Measurements from ENCODE around the gene CTNND2. TPM values are rescaled to one million over a fixed set of nuclear protein-coding genes. Genes with fewer than 3 reads are reported as not detected.

Gene CTNND2
- total and polyA plus RNA-seq, 10 of the 15 experiments (the other 5 are each of a cell fraction or from before 2014, with no cell fraction given) = 0.02 to 0.16 (median 0.04) TPM; not detected in 7

- intact Hi-C loops (cut with micrococcal nuclease; ENCODE audit: unreplicated experiment) = no loop called here
- Histone ChIP-seq H3K27me3 (replicated peaks in 1 of 2; ENCODE audit: control insufficient read depth in 2 of 2, insufficient read depth in 2 of 2, low read length in 1 of 2) (no peaks in the 10 kb centered on the region), H4K20me1 (ENCODE audit: control insufficient read depth, insufficient read depth) (no peaks in the 10 kb centered on the region), H3K27ac (ENCODE audit: control insufficient read depth, insufficient read depth) (no peak overlapping the region), H2AFZ (ENCODE audit: control insufficient read depth, low read depth, low read length) (no peak overlapping the region), H3K4me1 (ENCODE audit: control insufficient read depth, insufficient read depth, low read length) (no peaks in the 10 kb centered on the region), H3K36me3 (ENCODE audit: control insufficient read depth in 2 of 2, insufficient read depth in 2 of 2, low read length in 1 of 2) (no peaks in the 10 kb centered on the region), H3K9ac (ENCODE audit: control insufficient read depth, insufficient read depth, low read length) (no peak overlapping the region), H3K9me3 (replicated peaks; ENCODE audit: control insufficient read depth, insufficient read depth, low read length) (no peaks in the 10 kb centered on the region), H3K4me3 (no peak overlapping the region), H3K4me2 (ENCODE audit: control insufficient read depth, insufficient read depth) (no peak overlapping the region), H3K79me2 (ENCODE audit: control insufficient read depth, insufficient read depth, low read length) (no peaks in the 10 kb centered on the region)
- WGBS (ENCODE audit: insufficient coverage, insufficient replicate concordance, low lambda C conversion rate, missing lambda C conversion rate) = 21% methylated on average over 5 of the region's 5 CpGs
- FAIRE-seq = no peak
- DNase-seq (ENCODE audit: low read depth, low spot score) = no peak
- BruUV-seq (replicated peaks) = no TSS peak
- CTCF ChIA-PET = no interaction called here
- TF ChIP-seq SMAD1 (IDR thresholded peaks at IDR 0.05; ENCODE audit: low read depth, partially characterized antibody) (no peak), RBBP5 (conservative IDR thresholded peaks at IDR 0.05) (no peak), HDGF (IDR thresholded peaks at IDR 0.05) (no peak), NFYB (IDR thresholded peaks at IDR 0.05; ENCODE audit: insufficient read depth, low read depth, low read length) (no peak), CHD4 (IDR thresholded peaks at IDR 0.05) (no peak), CUX1 (IDR thresholded peaks at IDR 0.05; ENCODE audit: insufficient replicate concordance, low read depth, low read length) (no peak), RELA (IDR thresholded peaks at IDR 0.05; ENCODE audit: borderline replicate concordance, partially characterized antibody) (no peak), SPI1 (IDR thresholded peaks at IDR 0.05; ENCODE audit: borderline replicate concordance, insufficient read depth, low read depth, low read length) (no peak), RELB (IDR thresholded peaks at IDR 0.05; ENCODE audit: low read depth) (no peak), BHLHE40 (IDR thresholded peaks at IDR 0.05; ENCODE audit: borderline replicate concordance in 1 of 2, low read depth in 2 of 2, low read length in 1 of 2) (no peak), CHD2 (IDR thresholded peaks at IDR 0.05; ENCODE audit: borderline replicate concordance, low read depth, low read length) (no peak), TBL1XR1 (IDR thresholded peaks at IDR 0.05; ENCODE audit: low read depth, low read length) (no peak), SIX5 (IDR thresholded peaks at IDR 0.05; ENCODE audit: low read depth, low read length, severe bottlenecking) (no peak)
- SMC1A ChIA-PET (ENCODE audit: uncharacterized antibody, unreplicated experiment) = no interaction called here
- in situ Hi-C loops (cut with MboI) = no loop called here
- RAD21 ChIA-PET (ENCODE audit: unreplicated experiment) = no interaction called here
- no peak for ATAC-seq
- POLR2A ChIA-PET = no interaction called here
Measured at GRCh38 chr5:11609570-11610303, 294.5 kb downstream of the CTNND2 start.

Measured in GM12878 (cell line).